ENCODE data around the gene CLRN1.
A peak's percentile ranks its signal among the peaks of the same experiment; 100 is the strongest.
"Not testable (repeated sequence)": the region's sequence is repeated elsewhere in the genome, so short reads cannot be mapped to it uniquely, and the experiment has no call there.

CLRN1 gene

DNA sequence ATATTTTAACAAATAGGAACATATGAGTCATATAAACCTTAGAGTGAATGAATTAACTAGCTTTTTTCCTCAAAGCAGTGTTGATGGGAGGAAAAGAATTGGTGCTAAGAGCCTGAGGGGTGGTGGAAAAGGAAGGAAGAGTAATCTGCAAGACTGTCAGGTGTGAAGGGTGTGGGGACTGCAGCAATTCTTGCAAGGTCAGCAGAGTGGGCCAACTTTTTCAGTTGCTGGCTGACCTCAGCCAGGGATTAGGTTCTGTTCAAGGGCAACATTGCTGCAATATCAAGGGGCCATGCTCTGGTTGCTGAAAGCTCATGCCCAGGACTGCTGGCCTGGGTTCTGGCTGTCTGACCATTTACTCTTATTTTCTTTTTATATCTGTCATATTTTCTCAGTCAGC is 23.0 kb upstream of the CLRN1 start:
- DNase-seq (ENCODE audit: low spot score in 2 of 2) (no peak), ATAC-seq (no peak)
- H3K9me3 Mint-ChIP-seq: no peaks in the 10 kb centered on the region
- no peaks in the 10 kb centered on the region for H3K4me1 Mint-ChIP-seq
- H3K36me3 Mint-ChIP-seq: no peaks in the 10 kb centered on the region
- no peak overlapping the region for H3K4me3 Mint-ChIP-seq
- no peak overlapping the region for H3K27ac Mint-ChIP-seq

- H3K36me3 Mint-ChIP-seq: no peaks in the 10 kb centered on the region
- no peak overlapping the region for H3K27ac Mint-ChIP-seq
- no peaks in the 10 kb centered on the region for H3K4me1 Mint-ChIP-seq
- ATAC-seq (no peak), DNase-seq (ENCODE audit: low spot score in 2 of 2) (no peak)
- peaks cover 3% of the 10 kb centered on the region for H3K9me3 Mint-ChIP-seq
- H3K4me3 Mint-ChIP-seq: no peak overlapping the region
These were observed 16.7 kb upstream of the CLRN1 start for GRCh38 chr3:150989208-150989607.

GRCh38 chr3:150988395-150988794 is 15.9 kb upstream of the CLRN1 start:
- not testable (repeated sequence) for H3K36me3 Mint-ChIP-seq; H3K4me1 Mint-ChIP-seq; H3K27ac Mint-ChIP-seq; H3K4me3 Mint-ChIP-seq; DNase-seq (ENCODE audit: low spot score in 2 of 2); ATAC-seq; H3K9me3 Mint-ChIP-seq

- no peak for ATAC-seq
- no peaks in the 10 kb centered on the region for H3K4me1 Mint-ChIP-seq
- DNase-seq (ENCODE audit: low spot score in 2 of 2): no peak
- no peaks in the 10 kb centered on the region for H3K36me3 Mint-ChIP-seq
- H3K27ac Mint-ChIP-seq: no peak overlapping the region
- peaks cover 3% of the 10 kb centered on the region for H3K9me3 Mint-ChIP-seq
- H3K4me3 Mint-ChIP-seq: no peak overlapping the region
These were observed 13.2 kb upstream of the CLRN1 start for GRCh38 chr3:150985711-150986110.

- no peak for ATAC-seq
- Mint-ChIP-seq H3K9me3 (peaks cover 3% of the 10 kb centered on the region), H3K36me3 (no peaks in the 10 kb centered on the region), H3K27ac (no peak overlapping the region), H3K4me3 (no peak overlapping the region), H3K4me1 (no peaks in the 10 kb centered on the region)
- DNase-seq (ENCODE audit: low spot score in 2 of 2): no peak
These were observed 11.5 kb upstream of the CLRN1 start for GRCh38 chr3:150984066-150984465.

DNA sequence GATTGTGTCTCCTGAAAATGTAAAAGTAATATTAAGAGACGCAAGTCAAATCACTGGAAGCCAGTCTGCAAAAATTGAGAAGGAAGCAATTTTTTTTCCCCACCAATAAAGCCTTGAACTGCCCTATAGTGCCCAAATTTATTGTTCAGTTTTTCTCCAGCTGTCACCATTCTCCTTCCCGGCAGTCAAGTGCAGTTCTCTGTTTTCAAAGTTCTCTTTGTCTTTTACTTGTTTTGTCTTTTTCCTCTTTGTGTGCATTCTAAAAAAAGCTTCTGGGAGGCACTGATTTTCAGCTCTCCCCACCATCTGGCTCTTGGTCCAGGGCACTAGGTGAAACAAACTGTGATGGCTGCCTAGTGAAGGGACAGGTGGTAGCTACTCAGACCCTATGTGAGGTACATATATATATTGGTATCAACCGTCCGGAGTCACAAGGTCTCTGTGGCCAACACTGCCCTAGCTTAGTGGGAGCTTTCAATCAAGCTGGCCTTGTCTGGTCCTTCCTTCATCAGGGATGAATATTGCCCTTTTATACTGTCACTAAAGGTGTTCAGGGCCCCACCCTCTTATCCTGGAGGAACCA is 6.1 kb upstream of the CLRN1 start:
- H3K27ac Mint-ChIP-seq: no peak overlapping the region
- H3K36me3 Mint-ChIP-seq: no peaks in the 10 kb centered on the region
- no peaks in the 10 kb centered on the region for H3K9me3 Mint-ChIP-seq
- peaks cover 6% of the 10 kb centered on the region for H3K4me1 Mint-ChIP-seq
- H3K4me3 Mint-ChIP-seq: no peak overlapping the region
- no peak for DNase-seq (ENCODE audit: low spot score in 2 of 2)
- ATAC-seq: no peak

GRCh38 chr3:150975992-150976368 is 3.5 kb upstream of the CLRN1 start:
- H3K36me3 Mint-ChIP-seq: no peaks in the 10 kb centered on the region
- ATAC-seq (peak; percentile 68), DNase-seq (ENCODE audit: low spot score in 2 of 2) (no peak)
- peaks cover 6% of the 10 kb centered on the region for H3K4me1 Mint-ChIP-seq
- H3K27ac Mint-ChIP-seq: no peak overlapping the region
- no peak overlapping the region for H3K4me3 Mint-ChIP-seq
- H3K9me3 Mint-ChIP-seq: no peaks in the 10 kb centered on the region

GRCh38 chr3:150975086-150975991 is 2.8 kb upstream of the CLRN1 start:
- Mint-ChIP-seq H3K4me1 (peaks cover 6% of the 10 kb centered on the region), H3K36me3 (no peaks in the 10 kb centered on the region), H3K4me3 (no peak overlapping the region), H3K9me3 (no peaks in the 10 kb centered on the region), H3K27ac (no peak overlapping the region)
- ATAC-seq (peak; percentile 74), DNase-seq (ENCODE audit: low spot score in 2 of 2) (no peak)

GRCh38 chr3:150970665-150971324 is 1.7 kb downstream of the CLRN1 start:
- no peak for ATAC-seq

GRCh38 chr3:150968341-150969035 is 4.0 kb downstream of the CLRN1 start:
- H3K27ac Mint-ChIP-seq: no peak overlapping the region
- H3K9me3 Mint-ChIP-seq: no peaks in the 10 kb centered on the region
- DNase-seq (ENCODE audit: low spot score in 2 of 2) (no peak), ATAC-seq (no peak)
- no peak overlapping the region for H3K4me3 Mint-ChIP-seq
- H3K36me3 Mint-ChIP-seq: no peaks in the 10 kb centered on the region
- H3K4me1 Mint-ChIP-seq: no peaks in the 10 kb centered on the region

More at GRCh38 chr3:150970665-150971324, 1.7 kb downstream of the CLRN1 start:
- DNase-seq (ENCODE audit: low spot score in 2 of 2): no peak
- H3K4me1 Mint-ChIP-seq: peaks cover 2% of the 10 kb centered on the region
- no peaks in the 10 kb centered on the region for H3K36me3 Mint-ChIP-seq
- no peak overlapping the region for H3K4me3 Mint-ChIP-seq
- no peak overlapping the region for H3K27ac Mint-ChIP-seq
- no peaks in the 10 kb centered on the region for H3K9me3 Mint-ChIP-seq

DNA sequence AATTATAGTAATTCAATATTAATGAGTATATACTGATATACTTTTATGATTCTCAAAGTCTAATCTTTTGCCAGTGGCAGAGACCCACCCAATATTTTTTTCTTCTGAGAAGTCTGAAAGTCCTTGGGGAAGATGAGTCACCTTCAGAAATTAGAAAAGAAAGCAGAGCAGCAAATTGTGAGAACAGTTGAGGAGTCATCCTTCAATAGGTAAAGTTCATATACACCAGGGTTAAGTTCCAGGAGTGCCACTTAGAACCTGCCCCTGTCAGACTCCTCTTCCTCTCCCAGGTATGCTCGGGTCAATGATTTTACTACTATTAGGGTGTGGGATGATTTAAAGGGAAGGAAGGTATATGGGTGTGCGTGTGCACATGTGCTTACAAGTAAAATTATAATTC is 7.1 kb downstream of the CLRN1 start:
- peak; percentile 26 for ATAC-seq
- no peak for DNase-seq (ENCODE audit: low spot score in 2 of 2)
- no peaks in the 10 kb centered on the region for H3K4me1 Mint-ChIP-seq

GRCh38 chr3:150961949-150962348 is 10.6 kb downstream of the CLRN1 start:
- Mint-ChIP-seq H3K4me3 (no peak overlapping the region), H3K36me3 (no peaks in the 10 kb centered on the region), H3K9me3 (no peaks in the 10 kb centered on the region), H3K4me1 (no peaks in the 10 kb centered on the region), H3K27ac (no peak overlapping the region)
- ATAC-seq: no peak
- no peak for DNase-seq (ENCODE audit: low spot score in 2 of 2)

More for the DNA sequence above, 7.1 kb downstream of the CLRN1 start:
- H3K36me3 Mint-ChIP-seq: no peaks in the 10 kb centered on the region
- H3K4me3 Mint-ChIP-seq: no peak overlapping the region
- no peak overlapping the region for H3K27ac Mint-ChIP-seq
- no peaks in the 10 kb centered on the region for H3K9me3 Mint-ChIP-seq

- Mint-ChIP-seq H3K4me3 (no peak overlapping the region), H3K9me3 (no peaks in the 10 kb centered on the region), H3K27ac (no peak overlapping the region), H3K4me1 (no peaks in the 10 kb centered on the region), H3K36me3 (no peaks in the 10 kb centered on the region)
- ATAC-seq (no peak), DNase-seq (ENCODE audit: low spot score in 2 of 2) (no peak)
These were observed 11.5 kb downstream of the CLRN1 start for GRCh38 chr3:150960708-150961684.

GRCh38 chr3:150958683-150959082 is 13.8 kb downstream of the CLRN1 start:
- Mint-ChIP-seq H3K4me1 (no peaks in the 10 kb centered on the region), H3K27ac (no peak overlapping the region), H3K36me3 (no peaks in the 10 kb centered on the region), H3K4me3 (no peak overlapping the region), H3K9me3 (no peaks in the 10 kb centered on the region)
- ATAC-seq (no peak), DNase-seq (ENCODE audit: low spot score in 2 of 2) (no peak)

All from stimulated activated effector memory CD8-positive, alpha-beta T cell treated with anti-CD3 and anti-CD28 coated beads, Interleukin-12 subunit alpha, Interleukin-12 subunit beta, amount 100 ng/mL, for 72 hours (primary cell).